Endometrium (tissue), 2 donors: ENCODE data around the gene STAB1.

ENCODE experiments used
- FAIRE-seq: peaks from 2 replicates; lab custom pipeline; 2012; peaks lifted over from hg19 to GRCh38; lab: Jason Lieb, UNC
- donor health status: control.
- donor health status: control.

The STAB1 gene

DNA sequence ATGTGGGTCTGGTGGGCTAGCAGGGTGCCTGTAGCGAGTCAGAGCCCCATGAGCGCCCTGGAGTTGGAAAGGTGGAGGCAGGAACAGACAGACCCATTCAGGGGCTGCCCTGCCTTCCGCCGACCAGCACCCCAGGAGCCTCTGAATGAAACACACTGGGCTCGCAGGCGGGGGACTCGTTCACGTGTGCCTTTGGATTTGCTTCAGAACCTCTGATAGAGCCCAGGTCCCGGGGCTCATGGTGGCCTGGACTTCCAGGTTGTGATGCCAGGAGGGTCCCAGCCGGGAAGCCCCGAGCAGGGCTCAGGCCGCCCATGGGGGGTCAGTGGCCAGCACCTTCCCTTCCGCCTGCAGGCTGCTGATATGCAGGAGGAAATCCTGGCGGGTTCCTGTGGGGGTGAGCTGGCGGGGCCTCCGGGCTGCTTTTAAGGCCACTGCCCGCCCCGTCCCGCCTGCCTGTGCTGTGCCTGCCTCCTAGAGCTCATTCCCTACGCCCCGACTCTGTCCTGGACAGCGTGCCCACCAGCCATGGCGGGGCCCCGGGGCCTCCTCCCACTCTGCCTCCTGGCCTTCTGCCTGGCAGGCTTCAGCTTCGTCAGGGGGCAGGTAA lies at the start of gene STAB1:
Gene STAB1 (plus strand): TSS at position 453 of the 610 bp plus-strand sequence. CDS start 76 bp downstream, at position 529.
- FAIRE-seq: no peak

- FAIRE-seq: no peak
Measured at GRCh38 chr3:52446042-52446441, 49.1 kb upstream of the STAB1 start.

DNA sequence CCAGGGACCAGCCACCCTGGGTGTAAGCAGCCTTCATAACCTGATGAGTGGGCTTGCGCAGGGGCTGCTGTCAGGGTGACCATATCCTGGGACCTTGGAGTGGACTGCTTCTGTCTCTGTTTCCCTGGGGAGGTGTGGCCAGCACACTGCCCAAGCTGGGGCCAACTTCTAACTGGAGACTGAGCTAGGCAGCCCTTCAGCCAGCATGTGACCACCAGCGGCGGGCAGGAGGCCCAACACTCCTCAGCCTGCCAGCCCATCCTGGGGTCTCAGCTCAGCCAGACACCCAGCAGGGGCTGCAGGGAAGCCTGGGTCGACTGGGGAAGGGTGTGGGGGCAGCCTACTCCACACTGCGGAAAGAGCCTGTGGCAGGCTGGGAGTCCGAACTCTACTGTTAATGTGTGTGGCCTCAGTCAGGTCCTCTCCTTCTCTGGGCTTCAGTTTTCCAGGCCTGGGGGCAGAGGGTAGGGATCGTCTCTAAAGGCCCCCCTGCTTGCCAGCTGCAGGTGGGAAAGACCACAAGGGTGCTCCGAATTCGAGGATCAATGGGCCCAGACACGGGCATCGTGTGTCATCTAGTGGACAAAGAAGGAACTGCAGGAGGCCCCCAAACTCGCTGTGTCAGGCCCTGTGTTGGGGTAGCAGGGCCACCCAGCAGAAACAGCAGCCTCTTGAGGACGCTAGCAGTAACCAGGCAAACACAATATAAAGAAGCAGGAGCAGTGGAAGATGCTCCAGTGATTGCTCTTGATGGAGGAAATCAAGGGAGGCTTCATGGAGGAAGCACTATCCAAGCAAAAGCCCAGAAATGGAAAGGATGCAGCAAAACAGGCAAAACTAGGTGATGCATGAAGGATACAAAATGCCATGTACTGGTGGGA lies 48.3 kb upstream of the STAB1 start:
- no peak for FAIRE-seq

DNA sequence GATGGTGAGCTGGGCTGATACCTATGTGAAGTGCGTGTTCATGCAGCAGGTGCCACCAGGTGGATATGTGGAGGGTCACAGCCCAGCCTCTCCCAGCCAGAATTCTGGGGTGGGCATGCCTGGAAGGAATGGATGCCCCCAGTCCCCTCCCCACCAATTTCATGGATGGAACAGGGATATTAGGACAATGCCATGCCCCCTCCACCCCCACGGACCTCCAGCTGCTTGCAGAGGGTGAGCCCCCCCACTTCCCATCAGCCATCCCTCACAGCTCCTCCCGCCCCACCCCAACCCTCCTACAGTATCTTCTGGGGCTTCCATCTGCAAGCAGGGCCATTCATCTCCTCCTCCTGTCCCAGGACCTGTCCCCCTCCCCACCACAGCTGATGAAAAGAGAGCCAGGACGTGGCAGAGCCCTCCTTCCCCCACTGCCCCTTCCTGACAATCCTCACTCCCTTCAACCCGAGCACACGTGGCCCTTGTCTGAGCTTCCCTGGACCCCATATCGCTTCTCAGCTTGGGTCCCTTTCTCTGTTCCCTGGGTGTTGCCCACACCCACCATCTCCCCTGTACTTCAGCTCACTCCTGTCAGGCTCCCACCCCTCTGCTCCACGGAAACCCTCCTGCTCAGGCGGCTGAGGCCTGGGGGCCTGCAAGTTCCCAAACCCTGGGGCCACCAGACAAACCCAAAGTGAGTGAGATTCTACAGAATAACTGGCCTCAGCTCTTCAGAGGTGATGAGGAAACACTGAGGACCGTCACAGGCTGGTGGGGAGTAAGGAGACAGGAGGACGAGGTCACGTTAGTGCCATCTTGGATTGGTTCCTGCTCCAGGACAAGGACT lies 47.4 kb upstream of the STAB1 start:
- FAIRE-seq: no peak

- FAIRE-seq: no peak
Measured at GRCh38 chr3:52450489-52451236, 44.5 kb upstream of the STAB1 start.

- no peak for FAIRE-seq
Measured at GRCh38 chr3:52451237-52452083, 43.7 kb upstream of the STAB1 start.

- FAIRE-seq: no peak
Measured at GRCh38 chr3:52452126-52452525, 43.0 kb upstream of the STAB1 start.

DNA sequence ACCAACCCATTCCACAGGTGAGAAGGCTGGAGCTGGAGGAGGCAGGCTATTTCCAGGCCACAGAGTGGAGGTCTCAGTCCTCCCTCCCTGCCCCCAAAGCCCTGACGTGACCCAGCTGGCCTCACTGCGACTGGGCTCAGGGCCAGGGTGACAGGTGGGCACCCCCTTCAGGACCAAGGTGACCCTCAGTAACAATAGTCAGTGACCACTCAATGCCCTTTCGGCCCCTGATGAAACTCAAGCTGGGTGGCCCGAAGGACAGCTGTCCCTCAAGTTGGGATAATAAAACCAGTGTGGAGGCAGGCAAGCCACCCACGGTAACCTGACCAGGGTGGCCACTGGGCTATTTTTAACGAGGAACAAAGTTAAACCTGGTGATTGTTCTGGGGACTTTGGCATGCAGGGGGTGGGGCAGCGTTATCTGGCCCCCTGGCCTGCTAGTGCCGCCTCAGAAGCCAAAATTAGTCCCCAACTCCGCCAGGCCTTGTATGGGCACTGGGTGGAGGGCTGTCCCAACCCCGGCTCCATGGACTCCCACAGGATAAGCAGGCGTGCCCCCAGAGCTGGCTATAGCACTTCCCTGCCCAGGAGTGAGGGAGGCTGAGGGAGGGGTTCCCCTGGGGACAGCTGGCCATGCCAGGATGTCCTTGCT lies 42.4 kb upstream of the STAB1 start:
- no peak for FAIRE-seq

- FAIRE-seq: no peak
Measured at GRCh38 chr3:52453496-52454249, 41.5 kb upstream of the STAB1 start, which contains the start of gene TNNC1. TSS of gene TNNC1 (minus strand) at chr3:52454041. CDS start at chr3:52454015, 26 bp downstream.

DNA sequence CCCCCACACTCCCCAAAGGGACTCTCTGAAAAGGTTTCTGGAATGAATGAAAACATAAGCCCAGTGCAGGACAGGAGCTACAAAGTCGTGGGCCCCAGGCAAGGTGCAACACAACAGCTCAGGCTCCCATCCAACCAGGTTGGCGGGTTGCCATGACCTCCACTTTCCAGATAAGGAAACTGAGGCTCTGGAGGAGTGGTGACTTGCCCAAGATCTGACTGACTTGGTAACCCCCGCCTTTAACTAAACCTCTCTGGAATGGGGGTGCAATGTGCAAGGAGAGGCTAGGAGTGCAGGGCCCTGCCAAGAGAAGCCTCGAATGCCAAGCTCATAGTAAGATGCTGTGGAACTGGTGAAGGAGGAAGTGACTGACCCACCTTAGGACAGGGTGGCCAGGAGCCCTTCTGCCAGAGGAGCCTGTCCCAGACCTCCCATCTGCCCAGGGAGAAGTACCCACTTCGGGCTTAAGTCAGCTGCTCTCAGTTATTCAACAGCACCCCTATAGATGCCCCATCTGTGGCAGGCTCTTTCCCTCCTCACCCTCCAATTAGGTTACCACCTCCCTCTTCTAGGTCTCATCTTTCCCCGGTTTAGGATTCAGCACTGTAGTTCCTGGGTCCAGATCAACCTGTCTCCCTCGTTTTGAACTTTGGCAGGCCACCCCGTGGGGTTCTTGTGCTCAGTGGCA lies 40.7 kb upstream of the STAB1 start:
- no peak for FAIRE-seq

DNA sequence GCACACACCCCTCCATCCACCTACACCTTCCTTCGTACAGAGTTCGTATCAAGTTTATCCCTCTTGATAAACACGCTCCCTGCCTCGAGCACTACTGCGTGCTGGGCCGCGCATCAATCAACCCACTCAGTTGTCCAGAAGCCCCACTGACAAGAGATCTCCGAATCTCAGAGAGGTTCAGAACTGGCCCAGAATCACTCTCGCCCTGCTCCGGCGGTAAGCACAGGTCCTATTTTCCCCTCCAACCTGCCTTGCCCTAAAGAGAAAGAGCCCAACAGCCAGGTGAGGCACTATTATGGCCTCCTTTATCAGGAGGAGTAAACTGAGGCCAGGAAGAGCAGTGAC lies 40.2 kb upstream of the STAB1 start:
- FAIRE-seq: no peak

GRCh38 chr3:52455283-52456168 lies 39.6 kb upstream of the STAB1 start, which contains the start of gene NISCH:
TSS of gene NISCH (plus strand) at chr3:52455604. CDS start at chr3:52455642, 38 bp downstream.
- FAIRE-seq: no peak

DNA sequence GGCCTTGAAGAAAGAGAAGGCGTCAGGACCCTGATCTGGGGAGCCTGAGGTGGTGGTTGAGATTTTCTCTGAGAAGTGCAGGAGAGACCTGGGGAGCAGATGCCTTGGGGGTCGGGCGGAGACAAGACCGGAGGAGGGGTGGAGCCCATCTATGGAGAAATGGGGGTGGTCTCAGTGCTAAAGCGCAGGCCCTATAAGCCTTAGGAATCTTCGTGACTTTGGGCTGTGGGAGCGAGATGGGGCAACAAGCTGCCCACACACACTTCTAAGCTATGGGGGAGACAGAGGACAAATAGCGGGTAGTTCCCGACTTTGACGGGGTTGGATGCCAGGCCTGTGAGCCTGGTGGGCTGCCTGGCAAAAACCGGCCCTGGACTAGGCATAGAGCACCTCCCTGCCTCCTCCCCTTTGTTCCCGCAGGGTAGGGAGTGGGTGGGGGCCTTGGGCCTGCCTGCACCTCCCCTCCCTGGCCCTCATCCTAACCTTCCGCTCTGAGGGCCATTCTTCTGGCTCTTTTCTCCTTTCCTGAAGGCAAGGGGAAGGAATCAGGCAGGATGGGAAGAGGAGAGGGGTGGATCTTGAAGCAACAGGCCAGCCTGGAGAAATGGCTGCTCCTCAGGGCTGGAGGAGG lies 38.9 kb upstream of the STAB1 start:
- no peak for FAIRE-seq

GRCh38 chr3:52456800-52457183 lies 38.3 kb upstream of the STAB1 start:
- no peak for FAIRE-seq

DNA sequence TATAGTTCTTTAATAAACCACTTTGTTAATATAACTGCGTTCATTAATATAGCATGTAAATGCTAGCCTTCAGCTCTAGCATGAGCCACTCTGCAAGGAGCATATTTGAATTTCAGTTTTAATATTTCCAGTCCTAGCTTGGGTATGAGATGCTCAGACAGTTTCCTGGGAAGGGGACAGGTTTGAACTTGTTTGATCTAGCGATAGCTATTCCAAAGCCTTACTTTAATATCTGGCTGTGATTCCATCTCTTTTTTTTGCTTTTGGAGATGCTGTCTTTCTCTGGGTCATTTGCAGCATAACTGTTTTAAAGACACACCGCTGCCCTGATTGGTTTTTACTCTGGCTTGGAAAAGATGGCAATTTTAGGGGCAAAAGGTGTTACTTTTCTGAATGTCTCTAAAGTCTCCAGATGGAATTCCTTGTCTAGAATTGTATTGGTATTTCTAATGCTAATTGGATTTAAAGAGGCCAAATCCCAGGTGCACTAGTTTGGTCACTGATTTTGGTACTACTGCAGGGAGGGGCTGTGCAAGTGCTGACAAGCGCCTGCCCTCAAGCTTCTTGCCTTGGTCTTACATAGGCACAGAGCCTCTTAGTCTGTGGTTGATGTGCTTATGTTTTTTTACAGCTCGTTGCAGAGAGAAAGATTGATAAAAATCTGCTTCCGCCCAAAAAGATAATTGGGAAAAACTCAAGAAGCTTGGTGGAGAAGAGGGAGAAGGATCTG lies 36.9 kb upstream of the STAB1 start:
- no peak for FAIRE-seq

DNA sequence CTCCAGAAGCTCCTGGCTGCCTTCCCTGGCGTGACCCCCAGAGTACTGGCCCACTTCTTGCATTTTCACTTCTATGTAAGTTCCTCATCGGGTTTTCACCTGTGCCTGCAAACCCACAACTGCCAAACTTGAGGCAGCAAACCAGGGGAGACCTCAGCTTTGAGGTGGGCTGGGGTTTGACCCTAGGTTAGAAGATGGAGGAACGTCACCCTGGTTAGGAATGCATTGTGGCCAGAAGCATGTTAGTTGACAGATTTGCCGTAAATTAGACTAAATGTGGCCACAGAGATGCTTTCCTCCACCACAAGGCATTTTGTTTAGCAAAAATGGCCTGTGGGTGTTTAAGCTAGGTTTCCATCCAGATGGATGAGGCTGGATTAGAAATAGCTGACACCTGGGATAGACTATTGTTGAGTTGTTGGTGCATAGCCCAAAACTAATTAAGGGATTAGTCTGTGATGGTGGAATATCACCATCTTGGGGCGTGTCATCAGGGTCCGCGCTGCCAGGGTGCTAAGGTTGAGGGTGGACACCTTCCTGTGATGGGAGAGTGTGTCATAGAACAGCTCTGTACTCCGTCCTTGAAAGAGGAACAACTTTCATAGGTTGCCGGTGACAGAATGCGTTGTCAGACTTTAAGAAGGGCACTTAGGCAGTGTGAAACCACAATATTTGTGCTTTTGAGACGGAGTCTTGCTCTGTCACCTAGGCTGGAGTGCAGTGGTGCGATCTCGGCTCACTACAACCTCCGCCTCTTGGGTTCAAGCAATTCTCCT lies 36.2 kb upstream of the STAB1 start:
- no peak for FAIRE-seq
